MM.1S (cell line): ENCODE measurements around the gene HRG.

Source experiments
- DNase-seq: peaks from one replicate; pipeline ENCODE4 v3.0.0-alpha.2; 2015
- H2AFZ ChIP-seq: fragments of 300-600 bp; sonication (generic); 2 replicates; pipeline ENCODE4 v1.6.0; 2016; ENCODE audit warnings: antibody characterized with exemption, low read length
- H3F3A ChIP-seq: fragments of 300-600 bp; sonication (generic); 2 replicates; pipeline ENCODE4 v1.6.1; 2016; ENCODE audit warnings: mild to moderate bottlenecking, antibody characterized with exemption, low read length, moderate library complexity, mixed read lengths; ENCODE audit not compliant: insufficient read depth
- H3K27ac ChIP-seq: fragments of 300-600 bp; sonication (generic); 2 replicates; pipeline ENCODE4 v1.5.1; 2016; ENCODE audit warnings: mild to moderate bottlenecking, low read length
- H3K27me3 ChIP-seq: fragments of 300-600 bp; sonication (generic); replicated peaks from 2 replicates; pipeline ENCODE4 v1.6.0; 2016; ENCODE audit warnings: low read length; ENCODE audit not compliant: insufficient read depth
- H3K36me3 ChIP-seq: fragments of 300-600 bp; sonication (generic); replicated peaks from 2 replicates; pipeline ENCODE4 v1.6.1; 2016; ENCODE audit warnings: mild to moderate bottlenecking, low read length, mixed read lengths; ENCODE audit not compliant: insufficient read depth
- H3K4me1 ChIP-seq: fragments of 300-600 bp; sonication (generic); 2 replicates; pipeline ENCODE4 v1.6.1; 2016; ENCODE audit warnings: low read length, mixed read lengths
- H3K4me2 ChIP-seq: fragments of 300-600 bp; sonication (generic); 2 replicates; pipeline ENCODE4 v1.6.0; 2016; ENCODE audit warnings: low read depth, low read length
- H3K4me3 ChIP-seq: fragments of 300-600 bp; sonication (generic); 2 replicates; pipeline ENCODE4 v1.5.1; 2016; ENCODE audit warnings: low read length, mixed read lengths
- H3K79me2 ChIP-seq: fragments of 300-600 bp; sonication (generic); 2 replicates; pipeline ENCODE4 v1.6.1; 2016; ENCODE audit warnings: mixed run types, low read length, mixed read lengths
- H3K9ac ChIP-seq: fragments of 300-600 bp; sonication (generic); 2 replicates; pipeline ENCODE4 v1.6.1; 2016; ENCODE audit warnings: low read length, mixed read lengths
- H3K9me2 ChIP-seq: fragments of 300-600 bp; sonication (generic); replicated peaks from 2 replicates; pipeline ENCODE4 v1.6.1; 2016; ENCODE audit warnings: mild to moderate bottlenecking, low read length, mixed read lengths; ENCODE audit not compliant: insufficient read depth
- H3K9me3 ChIP-seq: fragments of 300-600 bp; sonication (generic); replicated peaks from 2 replicates; pipeline ENCODE4 v1.6.1; 2016; ENCODE audit warnings: mild to moderate bottlenecking, low read length, mixed read lengths; ENCODE audit not compliant: insufficient read depth
- H4K20me1 ChIP-seq: fragments of 300-600 bp; sonication (generic); 2 replicates; pipeline ENCODE4 v1.6.1; 2016; ENCODE audit warnings: mild to moderate bottlenecking, low read length, moderate library complexity, mixed read lengths; ENCODE audit not compliant: insufficient read depth
- CTCF ChIP-seq: fragments of 300-600 bp; sonication (generic); IDR thresholded peaks from 2 replicates; pipeline ENCODE4 v1.5.1; 2016; ENCODE audit warnings: antibody characterized with exemption, low read length, mixed read lengths
- EZH2 ChIP-seq: fragments of 300-600 bp; sonication (generic); optimal IDR thresholded peaks from 2 replicates; pipeline ENCODE3; 2017; ENCODE audit warnings: low read depth, mild to moderate bottlenecking, antibody characterized with exemption, low read length, mixed read lengths
- EZH2phosphoT487 ChIP-seq: fragments of 300-600 bp; sonication (generic); IDR thresholded peaks from 2 replicates; pipeline ENCODE4 v1.6.1; 2018; ENCODE audit warnings: antibody characterized with exemption, low read length

HRG gene

GRCh38 chr3:186621894-186622650, 43.7 kb upstream of the HRG start:
- Histone ChIP-seq H3K4me1 (peaks cover 5% of the 10 kb centered on the region), H3K79me2 (no peaks in the 10 kb centered on the region), H2AFZ (no peak overlapping the region), H3K36me3 (no peaks in the 10 kb centered on the region), H4K20me1 (no peaks in the 10 kb centered on the region), H3K9ac (no peak overlapping the region), H3K27ac (no peak overlapping the region), H3F3A (no peaks in the 10 kb centered on the region), H3K27me3 (peaks cover 8% of the 10 kb centered on the region), H3K4me3 (no peak overlapping the region), H3K4me2 (no peak overlapping the region), H3K9me2 (no peaks in the 10 kb centered on the region), H3K9me3 (no peaks in the 10 kb centered on the region)
- TF ChIP-seq EZH2 (no peak), EZH2phosphoT487 (no peak), CTCF (no peak)
- no peak for DNase-seq

- no peak for TF ChIP-seq EZH2
- TF ChIP-seq EZH2phosphoT487, result no peak
- no peak for TF ChIP-seq CTCF
- Histone ChIP-seq H2AFZ (no peak overlapping the region), H3K79me2 (no peaks in the 10 kb centered on the region), H3F3A (no peaks in the 10 kb centered on the region), H3K36me3 (no peaks in the 10 kb centered on the region), H3K9me3 (no peaks in the 10 kb centered on the region), H3K9ac (no peak overlapping the region), H3K27me3 (peaks cover 3% of the 10 kb centered on the region; the same call in 1 of the 2 replicates), H4K20me1 (no peaks in the 10 kb centered on the region), H3K4me2 (no peak overlapping the region), H3K27ac (no peak overlapping the region), H3K4me1 (no peaks in the 10 kb centered on the region), H3K4me3 (no peak overlapping the region), H3K9me2 (no peaks in the 10 kb centered on the region)
- DNase-seq, result no peak
These were observed 43.0 kb upstream of the HRG start for GRCh38 chr3:186622651-186623310.

GRCh38 chr3:186624598-186624997, 41.2 kb upstream of the HRG start:
- TF ChIP-seq EZH2 (no peak), CTCF (no peak), EZH2phosphoT487 (no peak)

More at GRCh38 chr3:186624598-186624997, 41.2 kb upstream of the HRG start:
- H4K20me1 ChIP-seq, result no peaks in the 10 kb centered on the region
- no peaks in the 10 kb centered on the region for H3F3A ChIP-seq
- H3K27me3 ChIP-seq, result no peaks in the 10 kb centered on the region
- H3K9me2 ChIP-seq, result no peaks in the 10 kb centered on the region
- no peaks in the 10 kb centered on the region for H3K4me1 ChIP-seq
- no peak overlapping the region for H3K4me2 ChIP-seq
- H3K36me3 ChIP-seq, result no peaks in the 10 kb centered on the region
- H2AFZ ChIP-seq, result no peak overlapping the region
- H3K4me3 ChIP-seq, result no peak overlapping the region
- no peaks in the 10 kb centered on the region for H3K9me3 ChIP-seq
- H3K9ac ChIP-seq, result no peak overlapping the region
- H3K27ac ChIP-seq, result no peak overlapping the region
- H3K79me2 ChIP-seq, result no peaks in the 10 kb centered on the region
- no peak for DNase-seq
